ENCODE data around the gene TANGO6.

TANGO6 gene

GRCh38 chr16:68927018-68927417 lies 83.7 kb downstream of the TANGO6 start:
- H3K27ac ChIP-seq (ENCODE audit: low read depth, low read length), result no peak overlapping the region
- no peaks in the 10 kb centered on the region for H3K4me1 ChIP-seq (ENCODE audit: control insufficient read depth in 5 of 5, insufficient read depth in 5 of 5, low read length in 5 of 5)
- no peaks in the 10 kb centered on the region for H3K27me3 ChIP-seq (ENCODE audit: control insufficient read depth in 5 of 5, insufficient read depth in 4 of 5, low read length in 5 of 5)
- H3K9me3 ChIP-seq (ENCODE audit: control insufficient read depth in 5 of 5, low read length in 5 of 5), result no peaks in the 10 kb centered on the region
- no peak overlapping the region for H3K4me3 ChIP-seq (ENCODE audit: low read depth in 1 of 5, low read length in 5 of 5)
- no peak overlapping the region for H3K9ac ChIP-seq (ENCODE audit: low read length in 5 of 5)
- peaks cover 17 to 41% (median 30%) of the 10 kb centered on the region in 5 donors for H3K36me3 ChIP-seq (ENCODE audit: control insufficient read depth in 5 of 5, insufficient read depth in 5 of 5, low read length in 5 of 5)

GRCh38 chr16:68931196-68931595 lies 87.9 kb downstream of the TANGO6 start:
- Histone ChIP-seq H3K4me1 (ENCODE audit: control insufficient read depth in 5 of 5, insufficient read depth in 5 of 5, low read length in 5 of 5) (no peaks in the 10 kb centered on the region), H3K4me3 (ENCODE audit: low read depth in 1 of 5, low read length in 5 of 5) (no peak overlapping the region), H3K27me3 (ENCODE audit: control insufficient read depth in 5 of 5, insufficient read depth in 4 of 5, low read length in 5 of 5) (no peaks in the 10 kb centered on the region), H3K36me3 (ENCODE audit: control insufficient read depth in 5 of 5, insufficient read depth in 5 of 5, low read length in 5 of 5) (peaks cover 21 to 56% (median 36%) of the 10 kb centered on the region in 5 donors), H3K9ac (ENCODE audit: low read length in 5 of 5) (no peak overlapping the region), H3K9me3 (ENCODE audit: control insufficient read depth in 5 of 5, low read length in 5 of 5) (no peaks in the 10 kb centered on the region), H3K27ac (ENCODE audit: low read depth, low read length) (no peak overlapping the region)

GRCh38 chr16:68934402-68934801 lies 91.1 kb downstream of the TANGO6 start:
- no peaks in the 10 kb centered on the region for H3K4me1 ChIP-seq (ENCODE audit: control insufficient read depth in 5 of 5, insufficient read depth in 5 of 5, low read length in 5 of 5)
- H3K27ac ChIP-seq (ENCODE audit: low read depth, low read length), result no peak overlapping the region
- no peaks in the 10 kb centered on the region for H3K9me3 ChIP-seq (ENCODE audit: control insufficient read depth in 5 of 5, low read length in 5 of 5)
- H3K9ac ChIP-seq (ENCODE audit: low read length in 5 of 5), result no peak overlapping the region
- H3K36me3 ChIP-seq (ENCODE audit: control insufficient read depth in 5 of 5, insufficient read depth in 5 of 5, low read length in 5 of 5), result peaks cover 16 to 36% (median 24%) of the 10 kb centered on the region in 5 donors
- no peak overlapping the region for H3K4me3 ChIP-seq (ENCODE audit: low read depth in 1 of 5, low read length in 5 of 5)
- H3K27me3 ChIP-seq (ENCODE audit: control insufficient read depth in 5 of 5, insufficient read depth in 4 of 5, low read length in 5 of 5), result no peaks in the 10 kb centered on the region

GRCh38 chr16:68935008-68935407 lies 91.7 kb downstream of the TANGO6 start:
- H3K9ac ChIP-seq (ENCODE audit: low read length in 5 of 5), result no peak overlapping the region
- H3K4me1 ChIP-seq (ENCODE audit: control insufficient read depth in 5 of 5, insufficient read depth in 5 of 5, low read length in 5 of 5), result no peaks in the 10 kb centered on the region
- no peaks in the 10 kb centered on the region for H3K27me3 ChIP-seq (ENCODE audit: control insufficient read depth in 5 of 5, insufficient read depth in 4 of 5, low read length in 5 of 5)
- H3K27ac ChIP-seq (ENCODE audit: low read depth, low read length), result no peak overlapping the region
- H3K36me3 ChIP-seq (ENCODE audit: control insufficient read depth in 5 of 5, insufficient read depth in 5 of 5, low read length in 5 of 5), result peaks cover 10 to 30% (median 19%) of the 10 kb centered on the region in 5 donors
- H3K9me3 ChIP-seq (ENCODE audit: control insufficient read depth in 5 of 5, low read length in 5 of 5), result no peaks in the 10 kb centered on the region
- no peak overlapping the region for H3K4me3 ChIP-seq (ENCODE audit: low read depth in 1 of 5, low read length in 5 of 5)

- Histone ChIP-seq H3K36me3 (ENCODE audit: control insufficient read depth in 5 of 5, insufficient read depth in 5 of 5, low read length in 5 of 5) (peaks cover 4 to 15% (median 11%) of the 10 kb centered on the region in 5 donors), H3K4me3 (ENCODE audit: low read depth in 1 of 5, low read length in 5 of 5) (no peak overlapping the region), H3K9me3 (ENCODE audit: control insufficient read depth in 5 of 5, low read length in 5 of 5) (no peaks in the 10 kb centered on the region), H3K27ac (ENCODE audit: low read depth, low read length) (no peak overlapping the region), H3K27me3 (ENCODE audit: control insufficient read depth in 5 of 5, insufficient read depth in 4 of 5, low read length in 5 of 5) (no peaks in the 10 kb centered on the region), H3K9ac (ENCODE audit: low read length in 5 of 5) (no peak overlapping the region), H3K4me1 (ENCODE audit: control insufficient read depth in 5 of 5, insufficient read depth in 5 of 5, low read length in 5 of 5) (no peaks in the 10 kb centered on the region)
Observed at GRCh38 chr16:68936736-68937631, 93.7 kb downstream of the TANGO6 start.

- peaks cover 0 to 7% (median 0%) of the 10 kb centered on the region in 5 donors for H3K9me3 ChIP-seq (ENCODE audit: control insufficient read depth in 5 of 5, low read length in 5 of 5)
- no peaks in the 10 kb centered on the region for H3K27me3 ChIP-seq (ENCODE audit: control insufficient read depth in 5 of 5, insufficient read depth in 4 of 5, low read length in 5 of 5)
- H3K9ac ChIP-seq (ENCODE audit: low read length in 5 of 5), result no peak overlapping the region
- H3K36me3 ChIP-seq (ENCODE audit: control insufficient read depth in 5 of 5, insufficient read depth in 5 of 5, low read length in 5 of 5), result peaks cover 0 to 10% (median 4%) of the 10 kb centered on the region in 5 donors
- H3K4me3 ChIP-seq (ENCODE audit: low read depth in 1 of 5, low read length in 5 of 5), result no peak overlapping the region
- no peak overlapping the region for H3K27ac ChIP-seq (ENCODE audit: low read depth, low read length)
- no peaks in the 10 kb centered on the region for H3K4me1 ChIP-seq (ENCODE audit: control insufficient read depth in 5 of 5, insufficient read depth in 5 of 5, low read length in 5 of 5)
Observed at GRCh38 chr16:68939692-68940320, 96.5 kb downstream of the TANGO6 start.

GRCh38 chr16:68940816-68941215 lies 97.5 kb downstream of the TANGO6 start:
- Histone ChIP-seq H3K4me1 (ENCODE audit: control insufficient read depth in 5 of 5, insufficient read depth in 5 of 5, low read length in 5 of 5) (no peaks in the 10 kb centered on the region), H3K9ac (ENCODE audit: low read length in 5 of 5) (no peak overlapping the region), H3K36me3 (ENCODE audit: control insufficient read depth in 5 of 5, insufficient read depth in 5 of 5, low read length in 5 of 5) (peaks cover 0 to 10% (median 2%) of the 10 kb centered on the region in 5 donors), H3K27me3 (ENCODE audit: control insufficient read depth in 5 of 5, insufficient read depth in 4 of 5, low read length in 5 of 5) (no peaks in the 10 kb centered on the region), H3K27ac (ENCODE audit: low read depth, low read length) (no peak overlapping the region), H3K4me3 (ENCODE audit: low read depth in 1 of 5, low read length in 5 of 5) (no peak overlapping the region), H3K9me3 (ENCODE audit: control insufficient read depth in 5 of 5, low read length in 5 of 5) (peaks cover 0 to 7% (median 0%) of the 10 kb centered on the region in 5 donors)

GRCh38 chr16:68943961-68944360 lies 100.6 kb downstream of the TANGO6 start:
- no peaks in the 10 kb centered on the region for H3K4me1 ChIP-seq (ENCODE audit: control insufficient read depth in 5 of 5, insufficient read depth in 5 of 5, low read length in 5 of 5)
- peaks cover 0 to 7% (median 0%) of the 10 kb centered on the region in 5 donors for H3K9me3 ChIP-seq (ENCODE audit: control insufficient read depth in 5 of 5, low read length in 5 of 5)
- H3K4me3 ChIP-seq (ENCODE audit: low read depth in 1 of 5, low read length in 5 of 5), result no peak overlapping the region
- no peak overlapping the region for H3K9ac ChIP-seq (ENCODE audit: low read length in 5 of 5)
- H3K27me3 ChIP-seq (ENCODE audit: control insufficient read depth in 5 of 5, insufficient read depth in 4 of 5, low read length in 5 of 5), result no peaks in the 10 kb centered on the region
- H3K36me3 ChIP-seq (ENCODE audit: control insufficient read depth in 5 of 5, insufficient read depth in 5 of 5, low read length in 5 of 5), result peaks cover 0 to 5% (median 2%) of the 10 kb centered on the region in 5 donors
- H3K27ac ChIP-seq (ENCODE audit: low read depth, low read length), result no peak overlapping the region

GRCh38 chr16:68948230-68948910 lies 105.0 kb downstream of the TANGO6 start:
- Histone ChIP-seq H3K27me3 (ENCODE audit: control insufficient read depth in 5 of 5, insufficient read depth in 4 of 5, low read length in 5 of 5) (no peaks in the 10 kb centered on the region), H3K27ac (ENCODE audit: low read depth, low read length) (no peak overlapping the region), H3K9ac (ENCODE audit: low read length in 5 of 5) (no peak overlapping the region), H3K36me3 (ENCODE audit: control insufficient read depth in 5 of 5, insufficient read depth in 5 of 5, low read length in 5 of 5) (peaks cover 0 to 5% (median 2%) of the 10 kb centered on the region in 5 donors), H3K9me3 (ENCODE audit: control insufficient read depth in 5 of 5, low read length in 5 of 5) (peaks cover 0 to 7% (median 0%) of the 10 kb centered on the region in 5 donors), H3K4me3 (ENCODE audit: low read depth in 1 of 5, low read length in 5 of 5) (no peak overlapping the region), H3K4me1 (ENCODE audit: control insufficient read depth in 5 of 5, insufficient read depth in 5 of 5, low read length in 5 of 5) (peaks cover 0 to 6% (median 0%) of the 10 kb centered on the region in 5 donors)

Data from subcutaneous abdominal adipose tissue (tissue), 5 donors.